Stimulated activated CD4-positive, alpha-beta T cell treated with anti-CD3 and anti-CD28 coated beads, Interleukin-15, amount 100 ng/mL, for 24 hours (primary cell): ENCODE results near the gene ERMAP.

Experiments used
- DNase-seq: peaks from one replicate; pipeline ENCODE4 v3.0.0-alpha.2; 2020

The ERMAP gene

DNA sequence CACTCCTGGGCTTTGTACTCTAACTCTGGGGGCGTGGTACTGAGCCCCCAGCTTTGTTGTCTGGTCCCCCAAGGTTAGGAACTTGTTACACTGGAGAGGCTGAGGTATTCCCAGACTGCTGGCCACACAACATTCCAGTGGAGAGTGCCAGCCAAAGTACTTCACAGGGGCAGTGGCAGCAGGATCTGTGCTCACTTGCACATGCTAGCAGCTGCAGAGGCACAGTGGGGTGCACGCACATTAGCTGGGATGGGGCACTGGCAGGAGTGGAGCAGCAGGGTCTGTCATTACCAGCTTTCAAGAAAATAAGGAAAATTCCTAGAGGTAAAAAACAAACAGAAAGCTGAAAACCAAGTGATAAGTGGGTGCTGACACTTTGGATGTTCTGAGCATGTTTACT lies 60.5 kb downstream of the ERMAP start:
- no peak for DNase-seq

DNA sequence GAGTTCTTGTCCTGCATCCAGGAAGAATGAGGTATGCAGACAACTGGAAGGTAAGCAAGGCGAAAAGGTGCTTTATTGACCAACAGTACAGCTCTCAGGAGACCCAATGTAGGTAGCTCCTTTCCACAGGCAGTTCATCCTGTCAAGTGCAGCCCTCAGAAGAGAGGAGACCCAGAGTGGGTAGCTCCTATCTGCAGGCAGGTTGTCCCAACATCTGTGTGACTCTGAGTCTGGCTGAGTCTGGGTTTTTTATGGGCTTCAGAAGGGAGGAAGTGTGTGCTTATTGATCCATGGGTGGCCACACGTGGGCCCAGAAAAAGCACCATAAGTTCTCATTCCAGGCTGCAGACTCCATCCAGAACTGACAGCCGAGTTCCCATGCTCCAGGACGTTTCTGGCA lies 63.5 kb downstream of the ERMAP start:
- no peak for DNase-seq

GRCh38 chr1:42886046-42886739 lies 69.3 kb downstream of the ERMAP start:
- no peak for DNase-seq

DNA sequence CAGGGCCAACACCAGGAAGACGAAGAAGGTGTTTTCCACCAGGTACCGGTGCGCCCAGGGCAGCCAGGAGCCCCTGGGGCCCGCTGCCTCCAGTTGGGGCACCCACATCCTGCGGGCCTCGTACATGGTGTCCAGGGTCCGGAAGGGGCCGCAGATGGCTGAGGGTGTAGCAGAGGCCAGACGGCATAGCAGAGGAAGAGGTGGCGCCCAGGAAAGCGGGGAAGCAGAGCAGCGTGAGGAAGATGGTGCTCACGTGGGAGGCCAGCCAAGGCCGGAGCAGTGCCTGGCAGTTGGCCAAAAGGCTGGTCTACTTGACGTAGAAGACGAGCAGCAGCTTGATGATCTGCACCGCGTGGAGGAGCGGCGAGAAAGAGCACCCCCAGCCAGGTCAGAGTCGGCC lies 69.9 kb downstream of the ERMAP start:
- no peak for DNase-seq

DNA sequence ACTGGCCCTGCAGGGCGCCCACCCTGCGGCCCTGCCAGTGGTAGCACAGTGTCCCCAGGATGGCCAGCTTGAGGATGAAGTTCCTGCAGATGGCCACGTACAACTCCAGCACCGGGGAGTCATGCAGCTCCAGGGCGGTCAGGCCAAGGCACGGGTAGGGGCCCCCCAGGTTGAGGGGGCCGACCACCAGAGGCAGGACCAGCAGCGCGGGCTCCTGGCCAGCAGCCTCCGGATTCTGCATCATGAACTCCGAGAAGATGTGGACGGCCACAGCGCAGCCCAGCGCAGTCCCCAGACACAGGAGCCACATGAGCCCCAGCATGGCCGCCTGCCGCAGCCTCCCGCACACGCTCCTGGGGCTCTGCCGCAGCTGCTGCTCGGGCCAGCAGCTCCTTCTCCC lies 70.4 kb downstream of the ERMAP start:
- no peak for DNase-seq

DNA sequence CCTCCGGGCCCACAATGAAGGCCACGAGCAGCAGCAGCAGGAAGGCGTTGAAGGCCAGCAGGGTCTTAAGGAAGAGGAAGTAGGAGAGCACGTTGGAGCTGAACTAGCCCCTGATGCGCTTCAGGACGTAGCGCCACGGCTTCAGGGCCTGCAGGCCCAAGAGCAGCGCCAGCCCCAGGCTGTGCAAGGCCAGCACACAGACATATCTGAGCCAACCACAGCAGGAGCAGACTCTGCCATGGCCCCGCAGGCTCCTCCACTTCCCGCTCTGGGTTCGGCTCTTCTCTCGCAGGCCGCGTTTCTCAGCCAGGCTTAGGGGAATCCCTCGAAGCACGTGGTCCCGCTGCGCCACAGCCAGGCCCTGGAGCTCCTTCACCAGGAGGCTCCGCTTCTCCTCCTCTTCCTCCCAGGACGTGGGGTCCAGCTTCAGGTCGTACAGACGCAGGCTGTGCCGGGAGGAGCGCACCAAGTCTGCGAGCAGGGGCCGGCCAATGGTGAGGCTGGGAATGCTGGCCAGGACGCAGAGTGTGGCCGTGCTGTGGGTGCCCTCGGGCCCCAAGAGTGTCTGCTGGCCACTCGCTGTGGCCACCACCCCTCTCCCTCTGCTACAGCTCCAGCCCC lies 71.2 kb downstream of the ERMAP start:
- DNase-seq = no peak

GRCh38 chr1:42889264-42889663 lies 72.3 kb downstream of the ERMAP start:
- no peak for DNase-seq

- DNase-seq = no peak
These were observed 74.7 kb downstream of the ERMAP start for GRCh38 chr1:42891465-42892138.
